CD14-positive monocyte (primary cell): ENCODE results near the gene ZNF592. TPM values are rescaled to one million over a fixed set of nuclear protein-coding genes. Genes with fewer than 3 reads are reported as not detected.

Source experiments
- DNase-seq, 3 donors: peaks; one replicate each; pipeline ENCODE4 v3.0.0-alpha.2; 2011 to 2022
- H2AFZ ChIP-seq: 2 replicates; pipeline ENCODE4 v1.6.0; 2012; ENCODE audit warnings: mild to moderate bottlenecking, low read depth, low read length, inconsistent platforms; ENCODE audit not compliant: insufficient read depth, poor library complexity, severe bottlenecking
- H3K27ac ChIP-seq, 2 donors: 1 replicate in 1 of 2; 2 replicates in 1 of 2; pipeline ENCODE4 v1.5.1; 2012 to 2013; ENCODE audit warnings: low read length in 2 of 2, control low read depth in 1 of 2, inconsistent platforms in 1 of 2, low read depth in 1 of 2, mild to moderate bottlenecking in 1 of 2
- H3K27me3 ChIP-seq, 2 donors: one replicate each; pipeline versions ENCODE4 v1.6.0 to v1.6.1; 2011 to 2013; ENCODE audit warnings: low read length in 2 of 2; ENCODE audit not compliant: control insufficient read depth in 2 of 2, insufficient read depth in 2 of 2
- H3K36me3 ChIP-seq, 2 donors: replicated peaks in 1 of 2; 1 replicate in 1 of 2; 2 replicates in 1 of 2; pipeline versions ENCODE4 v1.5.1 to v1.6.1; 2012 to 2013; ENCODE audit warnings: low read length in 2 of 2, control low read depth in 1 of 2, inconsistent platforms in 1 of 2, mild to moderate bottlenecking in 1 of 2; ENCODE audit not compliant: insufficient read depth in 2 of 2, control insufficient read depth in 1 of 2
- H3K4me1 ChIP-seq, 2 donors: 1 replicate in 1 of 2; 2 replicates in 1 of 2; pipeline versions ENCODE4 v1.5.1 to v1.6.1; 2012 to 2013; ENCODE audit warnings: low read length in 2 of 2, control low read depth in 1 of 2, inconsistent platforms in 1 of 2, mild to moderate bottlenecking in 1 of 2, moderate library complexity in 1 of 2; ENCODE audit not compliant: insufficient read depth in 2 of 2, control insufficient read depth in 1 of 2
- H3K4me2 ChIP-seq: replicated peaks from 2 replicates; pipeline ENCODE3; 2012; ENCODE audit warnings: low read length, moderate library complexity, mild to moderate bottlenecking; ENCODE audit not compliant: poor library complexity, severe bottlenecking; ENCODE audit errors: extremely low read depth
- H3K4me3 ChIP-seq, 3 experiments: fragments of 200-600 bp in 1 of 3; sonication (generic) in 1 of 3; replicated peaks in 1 of 3; 1 replicate in 2 of 3; 2 replicates in 1 of 3; pipeline ENCODE4 v1.5.1; 2011 to 2013; ENCODE audit warnings: low read length in 3 of 3, mild to moderate bottlenecking in 3 of 3, control low read depth in 2 of 3, low read depth in 2 of 3, inconsistent platforms in 1 of 3, moderate library complexity in 1 of 3
- H3K79me2 ChIP-seq: 2 replicates; pipeline ENCODE4 v1.6.0; 2012; ENCODE audit warnings: mild to moderate bottlenecking, control low read depth, inconsistent platforms, low read length, moderate library complexity; ENCODE audit not compliant: insufficient read depth
- H3K9ac ChIP-seq: 2 replicates; pipeline ENCODE4 v1.6.0; 2017; ENCODE audit warnings: low read length, mild to moderate bottlenecking; ENCODE audit not compliant: insufficient read depth, poor library complexity, severe bottlenecking
- H3K9me3 ChIP-seq, 2 donors: replicated peaks in 1 of 2; 1 replicate in 1 of 2; 2 replicates in 1 of 2; pipeline versions ENCODE4 v1.5.1 to v1.6.1; 2012 to 2013; ENCODE audit warnings: low read length in 2 of 2, control low read depth in 1 of 2; ENCODE audit not compliant: control insufficient read depth in 1 of 2, insufficient read depth in 1 of 2
- H4K20me1 ChIP-seq: 2 replicates; pipeline ENCODE4 v1.6.0; 2012; ENCODE audit warnings: mild to moderate bottlenecking, low read length, control low read depth, moderate library complexity; ENCODE audit not compliant: insufficient read depth
- H3K27ac Mint-ChIP-seq, 7 donors: one replicate each; pipeline ENCODE4 v1.8.0; 2020; ENCODE audit warnings: mild to moderate bottlenecking in 7 of 7, mixed read lengths in 7 of 7, moderate library complexity in 6 of 7, inconsistent platforms in 2 of 7
- H3K27me3 Mint-ChIP-seq, 3 donors: one replicate each; pipeline ENCODE4 v1.8.0; 2021 to 2022; ENCODE audit warnings: low read depth in 3 of 3, mild to moderate bottlenecking in 3 of 3, mixed read lengths in 3 of 3, moderate library complexity in 3 of 3, inconsistent platforms in 1 of 3
- H3K36me3 Mint-ChIP-seq, 2 donors: one replicate each; pipeline ENCODE4 v1.8.0; 2020; ENCODE audit warnings: mixed read lengths in 2 of 2, inconsistent platforms in 1 of 2, mild to moderate bottlenecking in 1 of 2
- H3K4me1 Mint-ChIP-seq: one replicate; pipeline ENCODE4 v1.8.0; 2020; ENCODE audit warnings: mild to moderate bottlenecking, mixed read lengths
- H3K4me3 Mint-ChIP-seq, 2 donors: one replicate each; pipeline ENCODE4 v1.8.0; 2020; ENCODE audit warnings: mild to moderate bottlenecking in 2 of 2, mixed read lengths in 2 of 2, moderate library complexity in 1 of 2
- H3K9me3 Mint-ChIP-seq, 7 donors: one replicate each; pipeline ENCODE4 v1.8.0; 2020 to 2022; ENCODE audit warnings: mixed read lengths in 7 of 7, mild to moderate bottlenecking in 6 of 7, moderate library complexity in 6 of 7, inconsistent platforms in 2 of 7
- WGBS: methylation state at CpG from one replicate; pipeline ENCODE4 v1.1.5; 2013; ENCODE audit warnings: missing lambda C conversion rate; ENCODE audit not compliant: insufficient coverage; 5-methylcytosine and 5-hydroxymethylcytosine counted together
- intact Hi-C, 2 donors: fragments of 100-400 bp; cut with micrococcal nuclease; formaldehyde crosslinking; loops; one replicate each; pipeline versions ENCODE4 v1.15.0 to v1.15.1; 2023
- polyA plus RNA-seq, 3 donors: library from polyadenylated mRNA; depleted of rRNA in 1 of 3; unstranded in 2 of 3; stranded (reverse) in 1 of 3; fragments of 300-500 nt in 2 of 3; fragments of >200 nt in 1 of 3; fragmentation: Illumina TruSeq in 2 of 3; gene quantifications; 1 replicate in 2 of 3; 2 replicates in 1 of 3; pipeline ENCODE4 v1.2.3, GENCODE V29; 2012 to 2021
- TF ChIP-seq, protein P1 (sequence below): fragments of 200-600 bp; IDR thresholded peaks from one replicate; pipeline ENCODE4 v1.8.0; 2022; ENCODE audit warnings: antibody characterized with exemption, mild to moderate bottlenecking

The ZNF592 gene
- polyA plus RNA-seq, 3 donors: 2.8 to 43.6 (median 5.0) TPM

GRCh38 chr15:84816694-84817465 lies 68.5 kb downstream of the ZNF592 start, which contains the start of gene ALPK3:
Gene ALPK3 (plus strand): TSS chr15:84817356. CDS start chr15:84817453, 97 bp downstream.
- H3K4me3 Mint-ChIP-seq: peak within 1 kb of the TSS in 1 of 2 donors; percentile 64

GRCh38 chr15:84817466-84818081 lies 69.2 kb downstream of the ZNF592 start:
- Histone ChIP-seq H2AFZ (no peak overlapping the region), H3K9me3 (no peaks in the 10 kb centered on the region), H3K27ac (no peak overlapping the region), H3K36me3 (no peaks in the 10 kb centered on the region), H3K4me2 (peak overlapping the region; percentile 27), H3K9ac (no peak overlapping the region), H3K4me1 (peaks cover 18 to 29% of the 10 kb centered on the region in 2 donors), H3K4me3 (no peak overlapping the region), H3K79me2 (no peaks in the 10 kb centered on the region), H4K20me1 (no peaks in the 10 kb centered on the region), H3K27me3 (peaks cover 0 to 4% of the 10 kb centered on the region in 2 donors)
- peaks cover 5 to 12% (median 9%) of the 10 kb centered on the region in 3 donors for H3K27me3 Mint-ChIP-seq
- TF ChIP-seq, protein P1, sequence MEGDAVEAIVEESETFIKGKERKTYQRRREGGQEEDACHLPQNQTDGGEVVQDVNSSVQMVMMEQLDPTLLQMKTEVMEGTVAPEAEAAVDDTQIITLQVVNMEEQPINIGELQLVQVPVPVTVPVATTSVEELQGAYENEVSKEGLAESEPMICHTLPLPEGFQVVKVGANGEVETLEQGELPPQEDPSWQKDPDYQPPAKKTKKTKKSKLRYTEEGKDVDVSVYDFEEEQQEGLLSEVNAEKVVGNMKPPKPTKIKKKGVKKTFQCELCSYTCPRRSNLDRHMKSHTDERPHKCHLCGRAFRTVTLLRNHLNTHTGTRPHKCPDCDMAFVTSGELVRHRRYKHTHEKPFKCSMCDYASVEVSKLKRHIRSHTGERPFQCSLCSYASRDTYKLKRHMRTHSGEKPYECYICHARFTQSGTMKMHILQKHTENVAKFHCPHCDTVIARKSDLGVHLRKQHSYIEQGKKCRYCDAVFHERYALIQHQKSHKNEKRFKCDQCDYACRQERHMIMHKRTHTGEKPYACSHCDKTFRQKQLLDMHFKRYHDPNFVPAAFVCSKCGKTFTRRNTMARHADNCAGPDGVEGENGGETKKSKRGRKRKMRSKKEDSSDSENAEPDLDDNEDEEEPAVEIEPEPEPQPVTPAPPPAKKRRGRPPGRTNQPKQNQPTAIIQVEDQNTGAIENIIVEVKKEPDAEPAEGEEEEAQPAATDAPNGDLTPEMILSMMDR: peak; percentile 16
- no peak overlapping the region for H3K27ac Mint-ChIP-seq
- no peak overlapping the region for H3K4me3 Mint-ChIP-seq
- peaks cover 34% of the 10 kb centered on the region for H3K4me1 Mint-ChIP-seq
- H3K36me3 Mint-ChIP-seq: peaks cover 4 to 5% of the 10 kb centered on the region in 2 donors
- DNase-seq: no peak
- WGBS: 41% methylated on average over 22 of the region's 27 CpGs
- intact Hi-C loops: no loop called here
- peaks cover 0 to 1% (median 0%) of the 10 kb centered on the region in 7 donors for H3K9me3 Mint-ChIP-seq

More at GRCh38 chr15:84816694-84817465, 68.5 kb downstream of the ZNF592 start, which contains the start of gene ALPK3:
- peak within 1 kb of the TSS; percentile 4 for H3K9ac ChIP-seq
- H4K20me1 ChIP-seq: no peaks in the 10 kb centered on the region
- peaks cover 2 to 12% (median 9%) of the 10 kb centered on the region in 3 donors for H3K27me3 Mint-ChIP-seq
- peak within 1 kb of the TSS; percentile 27 for H3K4me2 ChIP-seq
- H3K9me3 ChIP-seq: no peaks in the 10 kb centered on the region
- H3K4me1 Mint-ChIP-seq: peaks cover 34% of the 10 kb centered on the region
- TF ChIP-seq, protein P1: no peak
- no peak within 1 kb of the TSS for H3K4me3 ChIP-seq
- no peak for DNase-seq
- peaks cover 18 to 29% of the 10 kb centered on the region in 2 donors for H3K4me1 ChIP-seq
- no peak within 1 kb of the TSS for H3K27ac ChIP-seq
- H3K27ac Mint-ChIP-seq: no peak within 1 kb of the TSS
- intact Hi-C loops: no loop called here
- no peak within 1 kb of the TSS for H2AFZ ChIP-seq
- no peaks in the 10 kb centered on the region for H3K79me2 ChIP-seq
- no peaks in the 10 kb centered on the region for H3K36me3 ChIP-seq
- 25% methylated on average over 62 of the region's 63 CpGs for WGBS
- peaks cover 4 to 7% of the 10 kb centered on the region in 2 donors for H3K36me3 Mint-ChIP-seq
- peaks cover 0 to 4% of the 10 kb centered on the region in 2 donors for H3K27me3 ChIP-seq
- H3K9me3 Mint-ChIP-seq: peaks cover 0 to 1% (median 0%) of the 10 kb centered on the region in 7 donors
